ENCODE measurements around the gene MELTF. TPM values are rescaled to one million over a fixed set of nuclear protein-coding genes. Genes with fewer than 3 reads are reported as not detected.

Gene MELTF
- total and polyA plus RNA-seq, 9 of the 15 experiments (the other 6 are each of a cell fraction or from before 2014, with no cell fraction given): 0.35 to 10.5 (median 4.5) TPM

- H4K20me1 ChIP-seq (replicated peaks; ENCODE audit: control insufficient read depth, insufficient read depth, low read length): 0 out of 2 replicates have a peak, but pooled peaks cover 4% of the 10 kb centered on the region
- peak; percentile 78 to 97 (median 90) for DNase-seq (ENCODE audit: extremely low read depth in 1 of 4, low spot score in 3 of 4)
- ChIA-PET CTCF (ENCODE audit: low intra/inter-chr PET ratio) (no interaction called here), POLR2A (no interaction called here)
- H3K4me2 ChIP-seq (ENCODE audit: insufficient read depth, low read length): peak overlapping the region; percentile 73
- peak; percentile 100 for FAIRE-seq
- no peak overlapping the region for H3K4me3 ChIP-seq
- H2AFZ ChIP-seq (ENCODE audit: low read depth, low read length): peak overlapping the region; percentile 81
- peak overlapping the region; percentile 59 for H3K27ac ChIP-seq (ENCODE audit: extremely low read depth, low read depth, low read length)
- peaks cover 18 to 44% of the 10 kb centered on the region in 2 experiments for H3K4me1 ChIP-seq (replicated peaks in 1 of 2; ENCODE audit: control insufficient read depth in 2 of 2, insufficient read depth in 2 of 2, low read length in 2 of 2)
- in situ Hi-C loops (cut with MboI) (loop anchor here (25.0 kb wide), 1 partner anchor 524 kb away; no protein-coding TSS in a partner anchor), intact Hi-C loops (cut with micrococcal nuclease) (loop anchor here (1.0 kb wide), 1 partner anchor 46 kb away; the partner anchor contains the start of gene NCBP2)
- 0 out of 2 replicates have a peak, but pooled peaks cover 4% of the 10 kb centered on the region for H3K9me3 ChIP-seq (replicated peaks; ENCODE audit: control insufficient read depth, insufficient read depth, low read depth, low read length)
- peak overlapping the region; percentile 8 to 82; a peak in 2 of 4 replicates for H3K9ac ChIP-seq (ENCODE audit: insufficient read depth in 1 of 2, low read depth in 2 of 2, low read length in 2 of 2)
- H3K9me1 ChIP-seq (ENCODE audit: control insufficient read depth, insufficient read depth, low read length): peaks cover 4% of the 10 kb centered on the region
- 9% methylated on average over 12 of the region's 12 CpGs for WGBS (ENCODE audit: insufficient coverage, low coverage, missing lambda C conversion rate)
- no peaks in the 10 kb centered on the region for H3K79me2 ChIP-seq (ENCODE audit: control insufficient read depth, insufficient read depth, low read length)
- H3K36me3 ChIP-seq (ENCODE audit: control insufficient read depth, insufficient read depth, low read length): no peaks in the 10 kb centered on the region
- no peaks in the 10 kb centered on the region for H3K27me3 ChIP-seq (ENCODE audit: control insufficient read depth in 2 of 2, insufficient read depth in 2 of 2, low read length in 2 of 2)
- no TSS peak for BruUV-seq (replicated peaks)
- ATAC-seq: peak; percentile 98
- TF ChIP-seq MGA (IDR thresholded peaks at IDR 0.05): peak; percentile 73
- no peak for TF ChIP-seq BDP1 (IDR thresholded peaks at IDR 0.05; ENCODE audit: insufficient read depth, insufficient read length)
- TF ChIP-seq MAFK (IDR thresholded peaks at IDR 0.05; ENCODE audit: low read length): peak; percentile 35
- TF ChIP-seq PCBP2 (IDR thresholded peaks at IDR 0.05; ENCODE audit: low read depth, low read length, poor library complexity, severe bottlenecking): no peak
Measured at GRCh38 chr3:196988241-196989029, 41.2 kb downstream of the MELTF start.

Measured in K562 (cell line).